Measurements from ENCODE around the gene HOXA9. TPM values are rescaled to one million over a fixed set of nuclear protein-coding genes. Genes with fewer than 3 reads are reported as not detected.

The HOXA9 gene
- total and polyA plus RNA-seq, 9 donors, result 0.12 to 2.5 (median 0.57) TPM; not detected in 1

DNA sequence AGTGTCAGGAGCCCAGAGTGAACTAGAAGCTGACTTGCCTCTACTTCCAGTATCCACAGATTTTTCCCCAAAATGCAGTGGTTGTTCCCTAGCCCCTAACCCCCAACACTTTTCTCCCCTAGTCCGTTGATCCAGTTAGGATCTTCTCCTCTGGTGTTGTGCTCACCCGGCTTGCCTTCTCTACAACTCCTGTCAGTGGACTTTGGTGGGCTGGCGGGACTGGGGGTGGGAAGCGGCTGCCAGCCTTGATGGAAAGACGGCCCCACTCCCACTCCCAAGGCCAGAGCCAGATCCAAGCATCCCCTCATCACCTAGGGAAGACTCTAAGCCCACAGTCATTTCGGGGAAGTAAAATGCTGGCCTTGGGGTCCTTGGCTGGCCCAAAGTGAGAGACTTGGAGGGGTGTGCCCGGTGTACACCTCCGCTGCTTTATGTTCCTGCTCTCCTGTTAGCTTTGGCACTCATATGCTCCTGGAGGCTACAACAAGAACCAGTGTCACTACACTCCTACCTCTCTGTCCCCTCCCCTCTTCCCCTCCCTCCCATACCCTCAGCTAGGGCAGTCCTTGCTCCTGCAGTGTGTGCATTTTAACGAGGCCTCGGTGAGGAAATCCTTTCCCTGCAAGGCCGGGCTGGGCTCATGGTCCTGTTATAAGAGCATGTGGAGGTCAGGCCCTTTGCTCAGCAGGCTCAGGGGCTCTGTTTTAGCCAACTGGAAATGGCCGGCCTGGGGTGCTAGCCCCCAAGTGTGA lies 9.7 kb upstream of the HOXA9 start:
- Histone ChIP-seq H3K36me3 (no peaks in the 10 kb centered on the region), H3K9me3 (no peaks in the 10 kb centered on the region), H3K4me3 (peak overlapping the region; percentile 53), H3K27me3 (peaks cover 15% of the 10 kb centered on the region), H3K27ac (no peak overlapping the region), H3K4me1 (ENCODE audit: insufficient read depth) (peaks cover 14% of the 10 kb centered on the region)
- 55 to 76% (median 59%) methylated on average over 12 of the region's 12 CpGs for WGBS, 3 donors
- peak in 2 of 5 donors; percentile 14 to 32 for DNase-seq
- intact Hi-C loops (cut with DNase I), result no loop called here
- no peak for TF ChIP-seq POLR2A (IDR thresholded peaks at IDR 0.05)
- TF ChIP-seq, protein P1, sequence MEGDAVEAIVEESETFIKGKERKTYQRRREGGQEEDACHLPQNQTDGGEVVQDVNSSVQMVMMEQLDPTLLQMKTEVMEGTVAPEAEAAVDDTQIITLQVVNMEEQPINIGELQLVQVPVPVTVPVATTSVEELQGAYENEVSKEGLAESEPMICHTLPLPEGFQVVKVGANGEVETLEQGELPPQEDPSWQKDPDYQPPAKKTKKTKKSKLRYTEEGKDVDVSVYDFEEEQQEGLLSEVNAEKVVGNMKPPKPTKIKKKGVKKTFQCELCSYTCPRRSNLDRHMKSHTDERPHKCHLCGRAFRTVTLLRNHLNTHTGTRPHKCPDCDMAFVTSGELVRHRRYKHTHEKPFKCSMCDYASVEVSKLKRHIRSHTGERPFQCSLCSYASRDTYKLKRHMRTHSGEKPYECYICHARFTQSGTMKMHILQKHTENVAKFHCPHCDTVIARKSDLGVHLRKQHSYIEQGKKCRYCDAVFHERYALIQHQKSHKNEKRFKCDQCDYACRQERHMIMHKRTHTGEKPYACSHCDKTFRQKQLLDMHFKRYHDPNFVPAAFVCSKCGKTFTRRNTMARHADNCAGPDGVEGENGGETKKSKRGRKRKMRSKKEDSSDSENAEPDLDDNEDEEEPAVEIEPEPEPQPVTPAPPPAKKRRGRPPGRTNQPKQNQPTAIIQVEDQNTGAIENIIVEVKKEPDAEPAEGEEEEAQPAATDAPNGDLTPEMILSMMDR (IDR thresholded peaks at IDR 0.05), result no peak
- TF ChIP-seq EP300 (IDR thresholded peaks at IDR 0.05), result no peak

DNA sequence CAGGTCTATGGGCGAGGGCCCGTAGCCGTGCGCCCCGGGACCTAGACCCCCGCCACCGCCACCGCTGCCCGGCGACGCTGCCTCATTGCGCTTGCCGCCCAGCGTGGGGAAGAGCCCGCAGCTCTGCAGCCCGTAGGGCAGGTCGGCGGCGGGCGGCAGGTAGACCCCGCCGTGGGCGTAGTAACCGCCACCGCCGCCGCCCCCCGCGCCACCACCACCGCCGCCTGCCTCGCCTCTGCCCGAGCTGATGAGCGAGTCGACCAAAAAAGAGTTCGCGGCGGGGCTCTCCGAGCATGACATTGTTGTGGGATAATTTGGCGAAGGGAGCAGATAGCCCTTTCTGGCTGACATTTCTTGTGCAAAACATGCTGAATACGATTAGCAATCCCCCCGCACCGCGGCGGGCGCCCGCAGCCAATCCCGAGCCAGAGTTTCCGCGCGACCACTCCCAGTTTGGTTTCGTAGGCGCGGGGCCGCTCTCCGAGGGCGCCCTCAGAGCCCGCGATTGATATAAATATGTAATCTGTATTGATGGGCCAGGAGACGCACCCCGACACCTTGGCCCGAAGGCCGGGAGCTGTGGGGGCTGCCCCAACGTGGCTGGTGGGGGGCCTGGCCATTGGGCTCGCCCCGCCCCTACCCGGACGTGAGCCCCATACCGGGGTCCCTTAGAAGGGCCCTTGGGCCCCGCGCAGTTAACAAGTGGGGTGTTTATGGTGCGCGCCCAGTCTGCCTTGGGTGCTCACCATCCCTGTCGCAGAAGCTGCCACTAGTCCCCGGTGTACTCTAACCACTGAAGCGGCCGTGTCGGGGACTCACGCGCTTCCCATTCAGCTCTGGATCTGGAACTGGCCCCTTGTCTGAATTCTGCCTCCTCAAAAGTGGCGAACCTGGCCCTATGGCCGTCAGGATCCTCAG lies 8.9 kb upstream of the HOXA9 start, which contains the start of gene HOXA10:
TSS of gene HOXA10 (minus strand) at position 365 of the 918 bp plus-strand sequence. CDS start at position 351, 14 bp downstream.
- no peak within 1 kb of the TSS for H3K27ac ChIP-seq
- peak in 2 of 5 donors; percentile 19 to 36 for DNase-seq
- peaks cover 19% of the 10 kb centered on the region for H3K27me3 ChIP-seq
- 5 to 13% (median 6%) methylated on average over 62 to 82 of the region's 82 CpGs for WGBS, 3 donors
- intact Hi-C loops (cut with DNase I), result no loop called here
- H3K4me3 ChIP-seq, result peak within 1 kb of the TSS; percentile 53
- H3K36me3 ChIP-seq, result no peaks in the 10 kb centered on the region
- TF ChIP-seq, protein P1 (IDR thresholded peaks at IDR 0.05), result no peak
- no peak for TF ChIP-seq EP300 (IDR thresholded peaks at IDR 0.05)
- TF ChIP-seq POLR2A (IDR thresholded peaks at IDR 0.05), result no peak
- H3K9me3 ChIP-seq, result no peaks in the 10 kb centered on the region
- H3K4me1 ChIP-seq (ENCODE audit: insufficient read depth), result peaks cover 14% of the 10 kb centered on the region

DNA sequence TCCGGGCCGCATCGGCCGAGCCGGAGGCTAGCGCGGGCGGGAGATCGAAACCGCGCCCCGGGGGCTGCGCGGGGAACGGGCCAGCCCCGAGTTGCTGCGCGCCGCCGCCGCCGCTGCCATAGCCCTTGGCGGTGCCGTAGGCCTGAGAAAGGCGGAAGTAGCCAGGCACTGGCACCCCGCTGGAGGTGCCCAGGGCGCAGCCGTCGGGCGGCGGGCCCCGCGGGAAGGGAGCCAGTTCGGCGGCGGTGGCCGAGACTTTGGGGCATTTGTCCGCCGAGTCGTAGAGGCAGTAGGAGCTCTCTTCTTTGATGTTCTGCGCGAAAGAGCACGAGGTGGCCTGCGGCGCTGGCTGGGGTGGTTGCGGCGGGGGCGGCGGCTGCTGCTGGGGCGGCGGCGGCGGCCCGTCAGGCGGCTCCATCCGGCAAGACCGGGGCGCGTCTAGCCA lies 8.2 kb upstream of the HOXA9 start:
- 0 to 2% (median 1%) methylated on average over 39 to 59 of the region's 59 CpGs for WGBS, 3 donors
- Histone ChIP-seq H3K9me3 (no peaks in the 10 kb centered on the region), H3K27ac (no peak overlapping the region), H3K36me3 (no peaks in the 10 kb centered on the region), H3K4me1 (ENCODE audit: insufficient read depth) (peaks cover 14% of the 10 kb centered on the region), H3K27me3 (peaks cover 19% of the 10 kb centered on the region), H3K4me3 (peak overlapping the region; percentile 53)
- peak in 3 of 5 donors; percentile 27 to 49 (median 30) for DNase-seq
- TF ChIP-seq POLR2A (IDR thresholded peaks at IDR 0.05) (no peak), EP300 (IDR thresholded peaks at IDR 0.05) (no peak)
- TF ChIP-seq, protein P1 (IDR thresholded peaks at IDR 0.05), result no peak
- intact Hi-C loops (cut with DNase I), result no loop called here

DNA sequence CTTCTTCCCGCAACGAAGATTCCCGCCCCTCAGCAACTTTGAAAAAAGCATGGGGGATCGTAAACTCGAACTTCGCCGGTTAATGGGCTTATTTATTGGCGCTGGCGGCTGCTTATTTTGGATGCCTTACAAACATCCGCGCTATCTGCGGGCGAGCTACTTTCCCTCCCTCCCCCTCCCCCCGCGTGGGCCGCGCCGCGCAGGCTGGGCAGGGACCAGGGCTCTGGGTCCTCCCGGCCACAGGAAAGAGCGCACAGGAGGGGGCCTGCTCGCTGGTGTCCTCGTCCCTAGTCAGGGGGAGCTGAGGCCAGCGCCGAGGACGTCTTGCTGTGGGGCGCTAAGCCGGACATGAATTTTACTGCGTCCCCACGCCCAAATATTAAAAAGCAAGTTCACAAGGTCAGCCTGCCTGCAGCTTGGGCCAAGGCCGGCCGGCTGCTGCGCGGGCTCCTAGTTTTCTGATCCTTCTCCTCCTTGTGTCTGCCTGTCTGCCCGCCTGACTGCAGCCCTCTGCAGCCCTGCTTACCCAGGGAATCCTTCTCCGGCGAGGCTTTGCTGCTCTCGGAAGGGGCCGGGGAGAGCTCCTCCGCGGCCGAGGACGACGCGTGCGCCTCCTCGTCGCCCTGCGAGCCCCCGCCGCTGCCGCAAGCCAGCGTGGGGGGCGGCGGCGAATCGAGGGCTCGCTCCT lies 7.6 kb upstream of the HOXA9 start:
- H3K27ac ChIP-seq, result no peak overlapping the region
- TF ChIP-seq POLR2A (IDR thresholded peaks at IDR 0.05), result no peak
- TF ChIP-seq, protein P1 (IDR thresholded peaks at IDR 0.05), result no peak
- no peak for TF ChIP-seq EP300 (IDR thresholded peaks at IDR 0.05)

More for the DNA sequence above, 7.6 kb upstream of the HOXA9 start:
- H3K4me1 ChIP-seq (ENCODE audit: insufficient read depth), result peaks cover 14% of the 10 kb centered on the region
- 1 to 2% (median 1%) methylated on average over 53 to 58 of the region's 58 CpGs for WGBS, 3 donors
- intact Hi-C loops (cut with DNase I), result no loop called here
- peak overlapping the region; percentile 53 for H3K4me3 ChIP-seq
- H3K36me3 ChIP-seq, result no peaks in the 10 kb centered on the region
- DNase-seq, result peak; percentile 48 to 77 (median 67)
- H3K27me3 ChIP-seq, result peaks cover 21% of the 10 kb centered on the region
- no peaks in the 10 kb centered on the region for H3K9me3 ChIP-seq

Measured in ovary (tissue), 9 donors.